ENCODE data around the gene PGBD1.

The PGBD1 gene

DNA sequence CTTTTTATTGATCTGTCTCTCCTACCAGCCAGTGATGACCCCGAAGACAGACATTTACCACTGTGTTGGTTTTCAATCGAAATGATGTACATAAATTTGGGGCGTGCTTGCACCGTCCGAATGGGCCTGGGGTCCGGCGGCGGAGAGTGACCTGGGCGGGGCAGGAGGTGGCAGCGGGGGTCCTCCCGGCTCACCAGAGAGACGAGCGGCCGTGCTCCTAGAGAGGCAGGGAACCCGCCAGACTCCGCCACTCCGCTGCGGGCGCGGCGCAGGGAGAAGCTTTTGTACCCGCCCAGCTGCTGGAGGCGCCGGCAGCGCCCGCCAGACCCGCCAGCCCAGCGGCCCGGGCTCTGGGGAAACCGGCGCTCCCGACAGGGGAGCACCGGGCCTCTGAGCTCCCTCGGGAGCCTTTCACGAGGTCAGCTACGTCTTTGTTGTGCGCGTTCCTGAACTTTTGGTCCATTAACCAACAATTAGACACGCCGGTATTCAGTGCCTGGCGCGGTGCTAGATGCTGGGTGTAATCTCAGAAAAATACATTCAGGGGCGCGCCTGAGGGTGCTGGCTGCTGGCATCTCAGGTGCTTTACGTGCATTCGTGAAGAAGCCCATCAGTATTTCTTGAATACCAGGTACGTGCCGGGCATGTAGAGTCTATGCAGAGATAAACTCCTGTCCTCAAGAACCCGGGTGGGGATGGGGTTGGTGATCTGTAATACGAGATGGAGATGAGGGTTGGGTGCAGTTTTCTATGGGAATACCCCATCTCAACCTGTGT, at the start of gene PGBD1:
TSS of gene PGBD1 (plus strand) at position 285 of the 777 bp plus-strand sequence. CDS start 2,242 bp downstream, outside the sequence.
- DNase-seq = peak; percentile 33 to 42

GRCh38 chr6:28232785-28233184, 48.6 kb upstream of the PGBD1 start:
- DNase-seq = no peak

DNA sequence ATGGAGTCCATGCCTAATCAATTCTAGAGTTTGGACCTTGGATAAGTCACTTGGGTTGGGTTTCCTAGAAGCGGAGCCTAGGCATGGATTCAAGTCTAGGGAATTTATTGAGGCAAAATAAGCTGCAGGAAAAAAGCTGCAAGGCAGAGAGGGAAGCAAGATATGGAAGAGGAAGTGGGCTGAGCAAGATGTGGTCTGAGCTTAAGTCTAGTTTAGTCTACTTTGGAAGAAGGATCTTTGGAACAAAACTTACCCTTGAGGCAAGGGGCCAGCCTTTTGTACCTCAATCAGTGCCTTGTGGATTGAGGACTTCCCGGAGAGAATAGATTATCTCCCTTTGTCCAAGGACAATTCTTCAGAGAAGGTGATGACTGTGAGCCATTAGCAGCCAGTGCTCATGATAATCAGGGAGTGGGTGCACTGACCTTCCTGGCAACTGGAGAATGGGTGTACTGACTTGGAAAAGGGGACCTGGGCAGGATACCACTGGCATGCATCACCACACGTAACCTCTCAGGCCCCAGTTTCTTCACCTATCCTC, 45.4 kb upstream of the PGBD1 start:
- DNase-seq = no peak

DNA sequence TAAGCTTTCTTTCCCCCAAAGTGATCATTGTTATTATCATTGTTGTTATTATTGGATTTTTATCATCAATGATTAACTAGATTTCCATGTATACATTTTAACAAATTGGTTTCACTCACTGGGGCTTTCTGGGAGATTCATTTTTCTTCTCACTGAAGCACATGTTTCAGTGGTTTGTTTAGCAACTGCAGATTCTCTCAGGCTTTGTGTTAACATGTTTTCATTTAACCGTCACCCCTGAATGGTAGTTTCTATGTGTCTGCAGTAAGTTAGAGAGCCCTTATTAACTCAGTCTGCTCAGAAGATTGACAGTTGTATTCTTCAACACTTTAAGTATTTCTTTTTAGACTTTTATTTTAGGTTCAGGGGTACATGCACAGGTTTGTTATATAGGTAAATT, 41.7 kb upstream of the PGBD1 start:
- no peak for DNase-seq

- no peak for DNase-seq
Observed at GRCh38 chr6:28240471-28240870, 40.9 kb upstream of the PGBD1 start.

GRCh38 chr6:28243946-28244345, 37.4 kb upstream of the PGBD1 start:
- no peak for DNase-seq

- DNase-seq = no peak
Observed at GRCh38 chr6:28245206-28245941, 36.0 kb upstream of the PGBD1 start.

DNA sequence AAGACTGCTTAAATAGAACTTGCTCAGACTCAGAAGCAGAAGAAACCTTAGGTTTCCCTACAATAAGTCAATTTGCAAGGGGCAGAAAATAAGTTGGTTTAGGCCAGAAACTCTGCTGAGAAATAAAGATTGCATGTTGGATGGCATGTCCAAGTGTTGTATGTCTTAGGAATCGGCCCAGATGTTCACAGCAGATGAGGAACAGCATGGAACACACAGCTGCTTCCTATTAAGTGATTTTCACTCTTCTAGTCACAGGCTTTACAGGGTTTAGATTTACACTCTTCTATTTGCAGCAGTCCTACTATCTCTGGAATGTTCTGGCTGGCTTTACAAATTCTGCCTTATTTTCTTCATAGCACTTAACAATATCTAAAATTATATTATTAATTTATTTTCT, 32.5 kb upstream of the PGBD1 start:
- no peak for DNase-seq

- DNase-seq = no peak
Observed at GRCh38 chr6:28250747-28251146, 30.6 kb upstream of the PGBD1 start.

- DNase-seq = peak in 1 of 2 donors; percentile 16
Observed at GRCh38 chr6:28251661-28252008, 29.7 kb upstream of the PGBD1 start.

GRCh38 chr6:28252009-28252975, 29.1 kb upstream of the PGBD1 start, which contains the start of gene ZKSCAN4:
Gene ZKSCAN4, minus strand, starts transcription at chr6:28252269. Its CDS starts 289 bp downstream, at chr6:28251980.
- peak; percentile 84 to 89 for DNase-seq

- no peak for DNase-seq
Observed at GRCh38 chr6:28254121-28254519, 27.3 kb upstream of the PGBD1 start.

DNA sequence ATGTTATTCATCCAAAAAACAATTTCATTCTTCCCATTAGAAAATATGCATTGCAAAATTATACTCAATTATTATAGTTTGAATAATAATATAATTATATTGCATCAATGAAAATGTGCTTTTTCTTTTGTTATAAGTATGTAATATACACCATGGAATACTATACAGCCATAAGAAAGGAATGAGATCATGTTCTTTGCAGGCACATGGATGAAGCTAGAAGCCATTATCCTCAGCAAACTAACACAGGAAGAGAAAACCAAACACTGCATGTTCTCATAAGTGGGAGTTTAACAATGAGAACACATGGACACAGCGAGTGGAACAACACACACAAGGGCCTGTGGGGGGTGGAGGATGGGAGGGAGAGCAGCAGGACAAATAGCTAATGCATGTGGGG, 24.3 kb upstream of the PGBD1 start:
- DNase-seq = no peak

GRCh38 chr6:28258877-28259777, 22.2 kb upstream of the PGBD1 start, which contains the start of gene NKAPL:
Gene NKAPL, plus strand, starts transcription at chr6:28259297. Its CDS starts 75 bp downstream, at chr6:28259372.
- peak; percentile 58 to 80 for DNase-seq

DNA sequence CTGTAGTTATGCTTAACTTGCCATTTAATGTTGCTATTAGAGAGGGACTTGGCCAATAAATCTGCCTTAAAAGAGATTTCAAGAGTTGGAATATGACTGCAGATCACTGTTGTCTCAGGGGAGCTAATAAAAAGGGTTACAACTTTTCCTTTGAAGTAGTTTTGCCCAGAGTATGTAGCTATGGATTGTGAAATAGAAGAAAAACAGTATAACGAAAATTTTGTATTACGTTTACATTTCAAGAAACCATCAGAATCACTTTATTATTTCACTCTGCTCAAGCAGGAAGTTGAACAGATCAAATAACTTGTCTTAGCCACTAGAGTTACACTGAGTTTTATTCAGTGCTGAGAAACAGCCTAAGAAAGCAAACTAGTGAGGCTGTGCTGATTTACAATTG, 17.4 kb upstream of the PGBD1 start:
- no peak for DNase-seq

GRCh38 chr6:28264834-28265401, 16.5 kb upstream of the PGBD1 start:
- no peak for DNase-seq

DNA sequence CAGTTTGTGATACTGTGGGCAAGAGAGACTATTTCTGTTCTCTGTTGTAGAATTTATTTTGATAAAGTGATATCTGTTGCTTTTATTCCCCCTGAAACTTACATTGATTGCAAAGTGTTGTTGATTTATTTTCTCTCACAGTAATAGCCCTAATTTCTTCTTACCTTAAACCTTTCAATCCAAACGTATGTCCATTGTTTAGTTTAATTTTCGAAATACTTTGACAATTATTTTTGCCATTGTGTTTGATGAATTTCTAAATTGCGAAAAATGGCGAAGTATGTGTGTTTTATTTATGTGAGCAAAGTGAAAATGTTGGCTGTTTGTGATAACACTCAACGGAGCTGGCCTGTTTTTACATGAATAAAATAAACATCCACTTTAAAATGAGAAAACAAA, 14.8 kb upstream of the PGBD1 start:
- no peak for DNase-seq

- peak; percentile 91 for DNase-seq
Observed at GRCh38 chr6:28266962-28267694, 14.2 kb upstream of the PGBD1 start, which contains the start of gene ZSCAN26. Gene ZSCAN26, plus strand, starts transcription at chr6:28267143. Its CDS starts 4,777 bp downstream, at chr6:28271920.

DNA sequence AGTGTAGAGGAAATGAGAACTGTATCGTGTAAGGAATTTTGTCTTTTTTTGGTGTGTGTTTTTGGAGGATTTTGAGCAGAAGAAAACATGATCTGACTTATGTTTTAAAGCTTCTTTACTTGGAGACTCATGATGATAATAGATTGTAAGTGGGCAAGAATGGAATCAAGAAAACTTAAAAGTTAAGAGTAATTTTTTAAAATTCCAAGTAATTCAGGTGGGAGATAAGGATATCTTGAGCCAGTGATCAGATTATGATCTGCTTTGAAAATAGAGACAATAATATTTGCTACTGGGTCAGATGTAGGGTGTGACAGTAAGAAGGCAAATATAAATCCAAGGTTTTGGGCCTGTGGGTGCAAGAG, 13.7 kb upstream of the PGBD1 start:
- no peak for DNase-seq

DNA sequence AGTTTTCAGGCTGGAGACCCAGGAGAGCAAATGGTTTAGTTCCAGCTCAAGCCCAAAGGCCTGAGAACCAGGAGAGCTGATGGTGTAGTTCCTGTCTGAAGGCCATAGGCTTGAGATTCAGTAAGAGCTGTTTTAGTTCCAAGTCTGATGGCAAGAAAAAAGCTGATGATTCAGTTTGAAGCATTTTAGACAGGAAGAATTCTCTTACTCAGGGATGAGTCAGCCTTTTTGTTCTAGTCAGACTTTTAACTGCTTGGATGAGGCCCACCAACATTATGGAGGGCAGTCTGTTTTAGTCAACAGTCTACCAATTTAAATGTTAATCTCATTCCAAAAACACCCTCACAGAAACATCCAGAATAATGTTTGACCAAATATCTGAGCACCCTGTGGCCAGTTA, 11.9 kb upstream of the PGBD1 start:
- DNase-seq = no peak

All from CD4-positive, alpha-beta T cell treated with Interleukin-4 for 1 hour (primary cell).